SK-N-SH (cell line): Measurements from ENCODE around the gene ARHGAP1. TPM values are rescaled to one million over a fixed set of nuclear protein-coding genes. Genes with fewer than 3 reads are reported as not detected.

ENCODE experiments used
- CTCF ChIA-PET: fragments of 300-600, 350-600 bp; formaldehyde crosslinking; extraction: SDS; loops from one replicate; lab custom pipeline; 2021; lab: Yijun Ruan, JAX
- POLR2A ChIA-PET: fragments of 350-600 bp; sonication (Branson Sonifier 250); formaldehyde crosslinking; extraction: SDS; loops from one replicate; lab custom pipeline; 2020; ENCODE audit warnings: antibody characterized with exemption, inconsistent platforms; lab: Yijun Ruan, JAX
- DNase-seq: peaks from one replicate; pipeline ENCODE4 v3.0.0; 2012
- H2AFZ ChIP-seq: fragments of 200-600 bp; sonication (generic); 2 replicates; pipeline ENCODE4 v1.8.1; 2016; ENCODE audit warnings: antibody characterized with exemption, mild to moderate bottlenecking, low read depth
- H3F3A ChIP-seq: fragments of 200-600 bp; sonication (generic); replicated peaks from 2 replicates; pipeline ENCODE3; 2016; ENCODE audit warnings: antibody characterized with exemption, mild to moderate bottlenecking; ENCODE audit not compliant: insufficient read depth
- H3K27ac ChIP-seq, 2 experiments: fragments of 200-500 bp in 1 of 2; fragments of 200-600 bp in 1 of 2; sonication (Bioruptor generic) in 1 of 2; sonication (generic), shearing (Covaris generic) in 1 of 2; 2 replicates each; pipeline versions ENCODE4 v1.5.1 to v1.6.1; 2014 to 2016; ENCODE audit warnings: low read depth in 2 of 2, inconsistent platforms in 1 of 2, low read length in 1 of 2, mild to moderate bottlenecking in 1 of 2, mixed read lengths in 1 of 2
- H3K27me3 ChIP-seq: fragments of 200-600 bp; sonication (generic), shearing (Covaris generic); 2 replicates; pipeline ENCODE4 v1.6.1; 2016; ENCODE audit warnings: mixed run types; ENCODE audit not compliant: insufficient read depth
- H3K36me3 ChIP-seq, 2 experiments: fragments of 200-500 bp in 1 of 2; fragments of 200-600 bp in 1 of 2; sonication (Bioruptor generic) in 1 of 2; sonication (generic) in 1 of 2; replicated peaks in 1 of 2; 2 replicates each; pipeline versions ENCODE3 to v1.5.1; 2014 to 2016; ENCODE audit warnings: low read length in 1 of 2, mild to moderate bottlenecking in 1 of 2; ENCODE audit not compliant: insufficient read depth in 2 of 2, control insufficient read depth in 1 of 2
- H3K4me1 ChIP-seq, 2 experiments: fragments of 200-500 bp in 1 of 2; fragments of 200-600 bp in 1 of 2; sonication (Bioruptor generic) in 1 of 2; sonication (generic), shearing (Covaris generic) in 1 of 2; 2 replicates each; pipeline versions ENCODE4 v1.5.1 to v1.6.1; 2014 to 2016; ENCODE audit warnings: low read depth in 1 of 2, low read length in 1 of 2, mixed run types in 1 of 2; ENCODE audit not compliant: insufficient read depth in 2 of 2, control insufficient read depth in 1 of 2
- H3K4me2 ChIP-seq: fragments of 200-600 bp; sonication (generic), shearing (Covaris generic); 2 replicates; pipeline ENCODE4 v1.6.1; 2017; ENCODE audit warnings: mixed run types
- H3K4me3 ChIP-seq, 2 experiments: fragments of 200-500 bp in 1 of 2; fragments of 200-600 bp in 1 of 2; sonication (Bioruptor generic) in 1 of 2; sonication (generic), shearing (Covaris generic) in 1 of 2; 2 replicates each; pipeline versions ENCODE4 v1.5.1 to v1.8.1; 2014 to 2016; ENCODE audit warnings: low read depth in 2 of 2, inconsistent platforms in 1 of 2, low read length in 1 of 2, mild to moderate bottlenecking in 1 of 2, mixed read lengths in 1 of 2, moderate library complexity in 1 of 2
- H3K79me2 ChIP-seq: fragments of 200-600 bp; sonication (generic); 2 replicates; pipeline ENCODE4 v1.8.1; 2017; ENCODE audit warnings: mild to moderate bottlenecking; ENCODE audit not compliant: insufficient read depth
- H3K9ac ChIP-seq: fragments of 200-600 bp; sonication (generic); 2 replicates; pipeline ENCODE4 v1.6.1; 2017; ENCODE audit warnings: mixed run types
- H3K9me2 ChIP-seq: fragments of 200-600 bp; sonication (generic); 2 replicates; pipeline ENCODE4 v1.6.1; 2017; ENCODE audit warnings: mixed run types
- H3K9me3 ChIP-seq: fragments of 200-600 bp; sonication (generic); 2 replicates; pipeline ENCODE4 v1.6.1; 2017; ENCODE audit warnings: mixed run types, mild to moderate bottlenecking, moderate library complexity
- H4K20me1 ChIP-seq: fragments of 200-600 bp; sonication (generic); 2 replicates; pipeline ENCODE4 v1.6.1; 2017; ENCODE audit warnings: mild to moderate bottlenecking, mixed run types; ENCODE audit not compliant: insufficient read depth
- CHD2 ChIP-seq: fragments of 150-350 bp; IDR thresholded peaks from 2 replicates; pipeline ENCODE4 v1.6.1; 2018; ENCODE audit warnings: low read length; ENCODE audit not compliant: partially characterized antibody
- CTCF ChIP-seq: fragments of 200-600 bp; sonication (generic); IDR thresholded peaks from 2 replicates; pipeline ENCODE4 v1.6.1; 2017; ENCODE audit warnings: antibody characterized with exemption, mild to moderate bottlenecking, moderate library complexity
- EP300 ChIP-seq, 2 experiments: IDR thresholded peaks; 2 replicates each; pipeline versions ENCODE4 v1.4.0 to v1.6.1; 2012; ENCODE audit warnings: borderline replicate concordance in 1 of 2, low read depth in 1 of 2, low read length in 1 of 2
- FOXM1 ChIP-seq: IDR thresholded peaks from 2 replicates; pipeline ENCODE4 v1.4.0; 2012; ENCODE audit warnings: low read depth, mild to moderate bottlenecking
- GABPA ChIP-seq: IDR thresholded peaks from 2 replicates; pipeline ENCODE4 v1.4.0; 2012; ENCODE audit warnings: low read depth, mild to moderate bottlenecking
- GATA2 ChIP-seq: sonication (generic); formaldehyde crosslinking; IDR thresholded peaks from 2 replicates; pipeline ENCODE4 v1.5.0; 2020; ENCODE audit warnings: mild to moderate bottlenecking, missing genetic modification reagents
- MEF2A ChIP-seq: IDR thresholded peaks from 2 replicates; pipeline ENCODE4 v1.4.0; 2012; ENCODE audit warnings: low read depth, borderline replicate concordance
- PBX3 ChIP-seq: IDR thresholded peaks from 2 replicates; pipeline ENCODE4; 2012
- RAD21 ChIP-seq: IDR thresholded peaks from 2 replicates; pipeline ENCODE4 v1.6.1; 2012; ENCODE audit warnings: mild to moderate bottlenecking, low read length
- RFX5 ChIP-seq: IDR thresholded peaks from 2 replicates; pipeline ENCODE4 v1.6.1; 2012; ENCODE audit warnings: mild to moderate bottlenecking, improper control_type of control experiment, low read length
- SMC3 ChIP-seq: IDR thresholded peaks from 2 replicates; pipeline ENCODE4 v1.6.1; 2012; ENCODE audit warnings: low read depth, low read length, improper control_type of control experiment
- TAF1 ChIP-seq: IDR thresholded peaks from 2 replicates; pipeline ENCODE4 v1.6.1; 2012; ENCODE audit warnings: low read depth, mild to moderate bottlenecking, low read length, moderate library complexity, borderline replicate concordance
- TEAD4 ChIP-seq: IDR thresholded peaks from 2 replicates; pipeline ENCODE4 v1.4.0; 2012; ENCODE audit warnings: mild to moderate bottlenecking, borderline replicate concordance; ENCODE audit not compliant: insufficient read depth
- USF2 ChIP-seq: fragments of 150-350 bp; IDR thresholded peaks from 2 replicates; pipeline ENCODE4 v1.6.1; 2017; ENCODE audit warnings: antibody characterized with exemption, low read length, low read depth, borderline replicate concordance
- YY1 ChIP-seq: IDR thresholded peaks from 2 replicates; pipeline ENCODE4 v1.4.0; 2012; ENCODE audit warnings: low read depth, mild to moderate bottlenecking
- WGBS: methylation state at CpG from one replicate; pipeline ENCODE4 v1.1.6; 2017; ENCODE audit warnings: low lambda C conversion rate; 5-methylcytosine and 5-hydroxymethylcytosine counted together
- polyA plus RNA-seq, 3 experiments: library from polyadenylated mRNA; depleted of rRNA; stranded (reverse); fragments of >200 nt; gene quantifications; 2 replicates each; pipeline ENCODE4 v1.2.3, GENCODE V29; 2012
- TF ChIP-seq, protein P1 (sequence below): IDR thresholded peaks from 2 replicates; pipeline ENCODE4 v1.4.0; 2012; ENCODE audit warnings: low read depth
- TF ChIP-seq, protein P2 (sequence below): IDR thresholded peaks from 2 replicates; pipeline ENCODE4 v1.4.0; 2012; ENCODE audit warnings: low read depth, borderline replicate concordance
- TF ChIP-seq, protein P3 (sequence below): IDR thresholded peaks from 2 replicates; pipeline ENCODE4 v1.6.1; 2012; ENCODE audit warnings: mild to moderate bottlenecking, low read depth, low read length, moderate library complexity
- TF ChIP-seq, protein P4 (sequence below): IDR thresholded peaks from 2 replicates; pipeline ENCODE4 v1.4.0; 2012; ENCODE audit warnings: low read depth, borderline replicate concordance

ARHGAP1 gene
- polyA plus RNA-seq, 1 of the 3 experiments (the other 2 are of a cell fraction) = 27.1 TPM

DNA sequence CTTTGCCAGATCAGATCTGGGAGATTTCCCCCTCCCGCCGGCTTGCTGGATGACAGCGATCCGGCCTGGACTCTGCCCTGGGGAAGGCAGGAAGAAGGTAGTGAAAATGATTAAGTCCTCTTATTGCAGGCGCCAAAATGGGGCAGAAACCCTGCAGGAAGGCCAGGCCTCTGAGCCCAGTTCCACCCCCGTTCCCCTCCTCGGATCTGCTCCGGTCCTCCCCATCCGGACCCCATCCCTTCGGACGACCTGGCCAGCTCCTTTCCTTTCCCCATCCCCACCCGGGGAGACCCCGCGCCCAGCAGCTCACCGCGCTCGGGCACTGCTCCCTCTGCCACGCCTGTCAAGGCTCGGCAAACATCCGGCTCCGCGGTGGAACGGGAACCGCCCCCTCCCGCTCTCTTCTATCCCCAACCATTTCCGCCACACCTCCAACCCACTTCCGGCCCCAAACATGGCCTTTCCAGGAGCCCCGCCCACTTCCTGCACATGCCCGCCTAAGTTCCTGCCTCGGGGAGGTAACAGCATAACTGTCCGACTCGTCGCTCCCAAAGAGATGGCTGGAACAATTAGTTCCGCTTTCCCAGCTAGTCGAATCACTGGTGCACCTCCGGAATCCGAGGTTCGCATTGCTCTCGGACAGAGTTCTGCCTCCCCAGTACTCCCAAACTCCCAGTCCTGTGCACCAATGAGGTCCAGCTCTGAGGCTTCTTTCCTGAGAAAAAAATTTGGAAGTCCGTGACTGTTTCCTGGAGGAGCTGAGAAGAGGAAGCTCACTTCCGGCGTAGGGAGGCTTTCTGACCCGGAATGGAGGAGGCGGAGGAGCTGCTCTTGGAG, at the start of gene ARHGAP1, which contains the start of gene ZNF408 (continued):
- TF ChIP-seq, protein P1, sequence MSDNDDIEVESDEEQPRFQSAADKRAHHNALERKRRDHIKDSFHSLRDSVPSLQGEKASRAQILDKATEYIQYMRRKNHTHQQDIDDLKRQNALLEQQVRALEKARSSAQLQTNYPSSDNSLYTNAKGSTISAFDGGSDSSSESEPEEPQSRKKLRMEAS = peak; percentile 88
- TF ChIP-seq RFX5 = no peak
- peak; percentile 80; the same call in 1 of the 2 replicates for TF ChIP-seq YY1
- no peak for TF ChIP-seq TEAD4
- TF ChIP-seq, protein P2, sequence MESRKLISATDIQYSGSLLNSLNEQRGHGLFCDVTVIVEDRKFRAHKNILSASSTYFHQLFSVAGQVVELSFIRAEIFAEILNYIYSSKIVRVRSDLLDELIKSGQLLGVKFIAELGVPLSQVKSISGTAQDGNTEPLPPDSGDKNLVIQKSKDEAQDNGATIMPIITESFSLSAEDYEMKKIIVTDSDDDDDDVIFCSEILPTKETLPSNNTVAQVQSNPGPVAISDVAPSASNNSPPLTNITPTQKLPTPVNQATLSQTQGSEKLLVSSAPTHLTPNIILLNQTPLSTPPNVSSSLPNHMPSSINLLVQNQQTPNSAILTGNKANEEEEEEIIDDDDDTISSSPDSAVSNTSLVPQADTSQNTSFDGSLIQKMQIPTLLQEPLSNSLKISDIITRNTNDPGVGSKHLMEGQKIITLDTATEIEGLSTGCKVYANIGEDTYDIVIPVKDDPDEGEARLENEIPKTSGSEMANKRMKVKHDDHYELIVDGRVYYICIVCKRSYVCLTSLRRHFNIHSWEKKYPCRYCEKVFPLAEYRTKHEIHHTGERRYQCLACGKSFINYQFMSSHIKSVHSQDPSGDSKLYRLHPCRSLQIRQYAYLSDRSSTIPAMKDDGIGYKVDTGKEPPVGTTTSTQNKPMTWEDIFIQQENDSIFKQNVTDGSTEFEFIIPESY = no peak
- no peak for TF ChIP-seq SMC3

DNA sequence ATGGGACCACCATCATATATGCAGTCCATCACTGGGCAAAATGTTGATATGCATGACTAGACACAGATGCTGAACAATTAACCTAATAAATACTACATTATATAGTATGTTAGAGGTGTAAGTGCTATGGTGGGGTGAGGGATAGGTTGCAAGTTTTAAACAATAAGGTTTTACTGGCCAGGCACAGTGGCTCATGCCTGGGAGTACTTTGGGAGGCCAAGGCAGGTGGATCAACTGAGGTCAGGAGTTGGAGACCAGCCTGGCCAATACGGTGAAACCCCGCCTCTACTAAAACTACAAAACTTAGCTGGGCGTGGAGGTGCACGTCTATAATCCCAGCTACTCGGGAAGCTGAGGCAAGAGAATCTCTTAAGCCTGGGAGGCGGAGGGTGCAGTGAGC, 46.7 kb upstream of the ARHGAP1 start:
- no peak overlapping the region for H3K9ac ChIP-seq
- H3K4me3 ChIP-seq = no peak overlapping the region
- H4K20me1 ChIP-seq = no peaks in the 10 kb centered on the region
- H3K9me2 ChIP-seq = no peaks in the 10 kb centered on the region
- H3K4me2 ChIP-seq = no peak overlapping the region
- no peaks in the 10 kb centered on the region for H3K4me1 ChIP-seq
- ChIA-PET CTCF (no interaction called here), POLR2A (no interaction called here)
- peaks cover 4% of the 10 kb centered on the region for H3F3A ChIP-seq
- peaks cover 73% of the 10 kb centered on the region in 2 experiments for H3K36me3 ChIP-seq
- H3K9me3 ChIP-seq = no peaks in the 10 kb centered on the region
- H2AFZ ChIP-seq = no peak overlapping the region
- H3K27ac ChIP-seq = no peak overlapping the region
- DNase-seq = no peak
- 95% methylated on average over 6 of the region's 6 CpGs for WGBS
- no peaks in the 10 kb centered on the region for H3K27me3 ChIP-seq
- no peaks in the 10 kb centered on the region for H3K79me2 ChIP-seq
- TF ChIP-seq, protein P3, sequence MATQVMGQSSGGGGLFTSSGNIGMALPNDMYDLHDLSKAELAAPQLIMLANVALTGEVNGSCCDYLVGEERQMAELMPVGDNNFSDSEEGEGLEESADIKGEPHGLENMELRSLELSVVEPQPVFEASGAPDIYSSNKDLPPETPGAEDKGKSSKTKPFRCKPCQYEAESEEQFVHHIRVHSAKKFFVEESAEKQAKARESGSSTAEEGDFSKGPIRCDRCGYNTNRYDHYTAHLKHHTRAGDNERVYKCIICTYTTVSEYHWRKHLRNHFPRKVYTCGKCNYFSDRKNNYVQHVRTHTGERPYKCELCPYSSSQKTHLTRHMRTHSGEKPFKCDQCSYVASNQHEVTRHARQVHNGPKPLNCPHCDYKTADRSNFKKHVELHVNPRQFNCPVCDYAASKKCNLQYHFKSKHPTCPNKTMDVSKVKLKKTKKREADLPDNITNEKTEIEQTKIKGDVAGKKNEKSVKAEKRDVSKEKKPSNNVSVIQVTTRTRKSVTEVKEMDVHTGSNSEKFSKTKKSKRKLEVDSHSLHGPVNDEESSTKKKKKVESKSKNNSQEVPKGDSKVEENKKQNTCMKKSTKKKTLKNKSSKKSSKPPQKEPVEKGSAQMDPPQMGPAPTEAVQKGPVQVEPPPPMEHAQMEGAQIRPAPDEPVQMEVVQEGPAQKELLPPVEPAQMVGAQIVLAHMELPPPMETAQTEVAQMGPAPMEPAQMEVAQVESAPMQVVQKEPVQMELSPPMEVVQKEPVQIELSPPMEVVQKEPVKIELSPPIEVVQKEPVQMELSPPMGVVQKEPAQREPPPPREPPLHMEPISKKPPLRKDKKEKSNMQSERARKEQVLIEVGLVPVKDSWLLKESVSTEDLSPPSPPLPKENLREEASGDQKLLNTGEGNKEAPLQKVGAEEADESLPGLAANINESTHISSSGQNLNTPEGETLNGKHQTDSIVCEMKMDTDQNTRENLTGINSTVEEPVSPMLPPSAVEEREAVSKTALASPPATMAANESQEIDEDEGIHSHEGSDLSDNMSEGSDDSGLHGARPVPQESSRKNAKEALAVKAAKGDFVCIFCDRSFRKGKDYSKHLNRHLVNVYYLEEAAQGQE = no peak
- TF ChIP-seq MEF2A = no peak
- no peak for TF ChIP-seq CHD2
- no peak for TF ChIP-seq GABPA
- no peak for TF ChIP-seq TAF1
- no peak for TF ChIP-seq PBX3
- TF ChIP-seq, protein P4, sequence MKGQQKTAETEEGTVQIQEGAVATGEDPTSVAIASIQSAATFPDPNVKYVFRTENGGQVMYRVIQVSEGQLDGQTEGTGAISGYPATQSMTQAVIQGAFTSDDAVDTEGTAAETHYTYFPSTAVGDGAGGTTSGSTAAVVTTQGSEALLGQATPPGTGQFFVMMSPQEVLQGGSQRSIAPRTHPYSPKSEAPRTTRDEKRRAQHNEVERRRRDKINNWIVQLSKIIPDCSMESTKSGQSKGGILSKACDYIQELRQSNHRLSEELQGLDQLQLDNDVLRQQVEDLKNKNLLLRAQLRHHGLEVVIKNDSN = no peak
- TF ChIP-seq EP300 (IDR thresholded peaks at IDR 0.05; ENCODE audit: borderline replicate concordance in 1 of 2, low read depth in 1 of 2, low read length in 1 of 2) = no peak
- TF ChIP-seq RAD21 = no peak
- TF ChIP-seq SMC3 = no peak
- no peak for TF ChIP-seq USF2
- no peak for TF ChIP-seq CTCF
- no peak for TF ChIP-seq FOXM1
- no peak for TF ChIP-seq GATA2 (CRISPR knock-in tag)
